T-cell (primary cell): ENCODE results near the gene TMEM132C. TPM values are rescaled to one million over a fixed set of nuclear protein-coding genes. Genes with fewer than 3 reads are reported as not detected.

Experiments
- ATAC-seq, 4 experiments: fragments of 200-7000 bp in 3 of 4; fragments of 150-1000 bp in 1 of 4; cut with Tn5 transposase; replicated peaks in 1 of 4; 1 replicate in 3 of 4; 2 replicates in 1 of 4; pipeline ENCODE4 v1.10.0; 2021; ENCODE audit warnings: moderate library complexity in 3 of 4, mild to moderate bottlenecking in 2 of 4, moderate number of reproducible peaks in 1 of 4
- CTCF ChIA-PET, 2 donors: fragments of 300-600 bp; sonication (Branson Sonifier 250); formaldehyde crosslinking; loops; one replicate each; lab custom pipeline; 2022; ENCODE audit warnings: antibody characterized with exemption in 2 of 2; lab: Charles Lee
- POLR2A ChIA-PET, 2 donors: fragments of 300-600 bp; sonication (Branson Sonifier 250); formaldehyde crosslinking; loops; one replicate each; lab custom pipeline; 2022; ENCODE audit warnings: antibody characterized with exemption in 2 of 2; lab: Charles Lee
- DNase-seq, 35 experiments: peaks; one replicate each; pipeline versions ENCODE4 v3.0.0 to v3.0.0-alpha.2; 2013 to 2023
- H3K27ac ChIP-seq: one replicate; pipeline ENCODE4 v1.5.1; 2013; ENCODE audit warnings: low read length
- H3K27me3 ChIP-seq, 2 experiments: replicated peaks in 1 of 2; 1 replicate in 1 of 2; 2 replicates in 1 of 2; pipeline versions ENCODE4 v1.6.1 to v1.7.0; 2013; ENCODE audit warnings: low read length in 1 of 2, mixed read lengths in 1 of 2; ENCODE audit not compliant: control insufficient read depth in 2 of 2, insufficient read depth in 2 of 2; ENCODE audit errors: extremely low read depth in 1 of 2
- H3K36me3 ChIP-seq, 2 donors: 1 replicate in 1 of 2; 2 replicates in 1 of 2; pipeline versions ENCODE4 v1.6.1 to v1.7.0; 2013; ENCODE audit warnings: low read length in 1 of 2; ENCODE audit not compliant: control insufficient read depth in 2 of 2, insufficient read depth in 1 of 2; ENCODE audit errors: extremely low read depth in 1 of 2
- H3K4me1 ChIP-seq, 2 experiments: 1 replicate in 1 of 2; 2 replicates in 1 of 2; pipeline versions ENCODE4 v1.6.1 to v1.7.0; 2013; ENCODE audit warnings: low read length in 2 of 2, mixed read lengths in 1 of 2; ENCODE audit not compliant: insufficient read depth in 2 of 2, control insufficient read depth in 1 of 2; ENCODE audit errors: extremely low read depth in 1 of 2
- H3K4me3 ChIP-seq, 2 donors: 1 replicate in 1 of 2; 2 replicates in 1 of 2; pipeline versions ENCODE4 v1.5.1 to v1.7.0; 2013; ENCODE audit warnings: mild to moderate bottlenecking in 2 of 2, low read length in 1 of 2, moderate library complexity in 1 of 2; ENCODE audit not compliant: control insufficient read depth in 1 of 2; ENCODE audit errors: extremely low read depth in 1 of 2
- H3K9me3 ChIP-seq: 2 replicates; pipeline ENCODE4 v1.7.0; 2013
- H3K27ac Mint-ChIP-seq, 2 donors: one replicate each; pipeline ENCODE4 v1.8.0; 2020 to 2021; ENCODE audit warnings: mild to moderate bottlenecking in 2 of 2, mixed read lengths in 2 of 2
- H3K27me3 Mint-ChIP-seq, 2 donors: one replicate each; pipeline ENCODE4 v1.8.0; 2021 to 2022; ENCODE audit warnings: mixed read lengths in 2 of 2
- H3K36me3 Mint-ChIP-seq: one replicate; pipeline ENCODE4 v1.8.0; 2021; ENCODE audit warnings: mixed read lengths
- H3K4me1 Mint-ChIP-seq, 3 donors: one replicate each; pipeline ENCODE4 v1.8.0; 2020 to 2022; ENCODE audit warnings: mixed read lengths in 3 of 3, mild to moderate bottlenecking in 1 of 3
- H3K4me3 Mint-ChIP-seq, 3 donors: one replicate each; pipeline ENCODE4 v1.8.0; 2020 to 2022; ENCODE audit warnings: mild to moderate bottlenecking in 3 of 3, mixed read lengths in 3 of 3, moderate library complexity in 3 of 3
- H3K9me3 Mint-ChIP-seq, 3 donors: one replicate each; pipeline ENCODE4 v1.8.0; 2020 to 2022; ENCODE audit warnings: mixed read lengths in 3 of 3
- WGBS: methylation state at CpG from one replicate; pipeline ENCODE4 v1.1.5; 2013; ENCODE audit warnings: missing lambda C conversion rate; ENCODE audit not compliant: insufficient coverage; 5-methylcytosine and 5-hydroxymethylcytosine counted together
- total RNA-seq, 35 experiments: library from RNA in 6 of 35; stranded (reverse) in 6 of 35; fragments of 120-200 nt in 1 of 35; gene quantifications; one replicate each; pipeline versions ENCODE4 v1.2.1 to v1.2.4 and lab custom pipeline; 2013 to 2026

The TMEM132C gene
- total RNA-seq, 5 donors from 2014 or later (not counting 1 experiment from before 2014, with no cell fraction given) = 0.07 TPM; not detected in 4

DNA sequence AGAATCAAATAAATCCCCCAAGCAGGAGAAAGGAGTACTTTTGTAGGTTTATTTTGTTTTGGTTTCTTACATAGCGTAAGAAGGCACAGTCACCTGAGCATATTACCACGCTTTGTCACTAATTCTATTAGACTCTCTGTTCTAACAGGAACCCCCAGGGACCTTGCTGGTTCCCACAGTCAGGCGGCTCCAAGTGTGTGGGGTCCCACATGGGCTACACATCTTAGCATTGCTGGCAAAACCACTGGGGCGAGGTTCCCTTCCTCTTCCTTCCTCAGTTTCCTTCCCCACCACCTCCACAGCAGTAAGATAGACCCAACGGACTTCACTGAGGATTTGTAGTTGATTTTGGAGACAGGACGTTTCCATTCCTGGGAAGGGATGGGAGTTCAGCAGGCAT, 49.1 kb downstream of the TMEM132C start:
- WGBS = no CpG with 5 or more reads among the region's 6 CpGs
- Mint-ChIP-seq H3K4me1 (no peaks in the 10 kb centered on the region), H3K9me3 (peaks cover under 1 to 7% (median 5%) of the 10 kb centered on the region in 3 donors), H3K4me3 (no peak overlapping the region), H3K36me3 (no peaks in the 10 kb centered on the region), H3K27me3 (peaks cover 2 to 4% of the 10 kb centered on the region in 2 donors), H3K27ac (no peak overlapping the region)
- Histone ChIP-seq H3K36me3 (no peaks in the 10 kb centered on the region), H3K27me3 (peaks cover 0 to 6% of the 10 kb centered on the region in 2 experiments), H3K4me1 (no peaks in the 10 kb centered on the region), H3K4me3 (no peak overlapping the region), H3K9me3 (no peaks in the 10 kb centered on the region), H3K27ac (no peak overlapping the region)
- ChIA-PET CTCF (no interaction called here), POLR2A (no interaction called here)
- ATAC-seq = no peak
- no peak for DNase-seq

DNA sequence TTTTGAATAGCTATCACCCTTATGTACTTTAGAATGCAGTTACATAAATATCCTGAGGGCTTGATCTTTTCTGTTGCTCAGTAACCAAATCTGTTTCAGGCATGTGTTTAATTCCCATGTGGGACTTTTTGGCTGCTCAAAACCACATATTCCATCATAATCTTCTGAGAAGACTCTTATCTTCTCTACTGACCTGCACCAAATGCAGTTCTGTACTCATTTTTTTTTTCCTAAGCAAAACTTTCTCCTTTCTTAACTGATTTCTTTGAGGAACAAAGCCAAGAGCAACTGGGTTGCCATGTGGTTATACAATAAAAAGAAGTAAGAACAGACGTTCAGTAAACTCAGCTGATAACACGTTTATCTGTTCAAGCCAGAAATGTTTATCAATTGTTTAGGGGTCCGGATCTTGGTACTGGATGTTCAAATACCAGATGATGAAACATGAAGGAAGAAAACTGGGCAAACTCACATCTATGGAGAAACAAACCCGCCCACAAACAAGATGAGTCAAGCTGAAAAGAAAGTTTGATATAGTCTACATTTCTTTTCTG, 50.1 kb downstream of the TMEM132C start:
- Histone ChIP-seq H3K27me3 (peaks cover 0 to 6% of the 10 kb centered on the region in 2 experiments), H3K9me3 (no peaks in the 10 kb centered on the region), H3K36me3 (no peaks in the 10 kb centered on the region), H3K4me1 (no peaks in the 10 kb centered on the region), H3K27ac (no peak overlapping the region), H3K4me3 (no peak overlapping the region)
- Mint-ChIP-seq H3K9me3 (peaks cover 7 to 14% (median 9%) of the 10 kb centered on the region in 3 donors), H3K4me3 (no peak overlapping the region), H3K27me3 (peaks cover 2 to 4% of the 10 kb centered on the region in 2 donors), H3K36me3 (no peaks in the 10 kb centered on the region), H3K27ac (no peak overlapping the region), H3K4me1 (no peaks in the 10 kb centered on the region)
- DNase-seq (no peak), ATAC-seq (no peak)
- 0% methylated on average over 1 of the region's 4 CpGs for WGBS
- ChIA-PET CTCF (no interaction called here), POLR2A (no interaction called here)

DNA sequence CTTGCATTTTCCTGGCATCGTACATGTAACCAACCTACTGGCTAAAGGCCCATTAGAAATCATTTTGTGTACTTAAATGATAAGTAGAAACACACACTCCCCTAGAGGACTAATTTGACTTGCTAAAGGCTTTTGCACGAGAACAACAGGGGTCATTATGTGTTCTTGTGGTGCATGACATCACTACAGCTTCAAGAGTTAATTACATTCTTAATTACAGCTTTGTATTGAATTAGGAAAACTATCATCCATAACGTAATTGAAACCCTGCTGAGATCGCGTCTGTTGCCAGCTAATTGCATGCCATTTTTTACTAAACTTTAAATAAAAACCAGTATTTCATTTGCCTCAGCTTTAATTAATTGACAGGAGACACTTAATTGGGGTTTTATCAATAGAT, 51.4 kb downstream of the TMEM132C start:
- POLR2A ChIA-PET = no interaction called here
- Histone ChIP-seq H3K27me3 (peaks cover 0 to 2% of the 10 kb centered on the region in 2 experiments), H3K27ac (no peak overlapping the region), H3K9me3 (no peaks in the 10 kb centered on the region), H3K36me3 (no peaks in the 10 kb centered on the region), H3K4me3 (no peak overlapping the region), H3K4me1 (no peaks in the 10 kb centered on the region)
- Mint-ChIP-seq H3K4me3 (no peak overlapping the region), H3K4me1 (no peaks in the 10 kb centered on the region), H3K36me3 (no peaks in the 10 kb centered on the region), H3K27me3 (peaks cover 2 to 4% of the 10 kb centered on the region in 2 donors), H3K9me3 (peaks cover 9 to 16% (median 12%) of the 10 kb centered on the region in 3 donors), H3K27ac (no peak overlapping the region)
- no peak for ATAC-seq
- DNase-seq = no peak
- CTCF ChIA-PET = no interaction called here
- WGBS = no CpG with 5 or more reads among the region's 5 CpGs

GRCh38 chr12:128318946-128319345, 52.0 kb downstream of the TMEM132C start:
- no peak for ATAC-seq

GRCh38 chr12:128322341-128322740, 55.4 kb downstream of the TMEM132C start:
- Histone ChIP-seq H3K27me3 (no peaks in the 10 kb centered on the region), H3K27ac (no peak overlapping the region), H3K9me3 (no peaks in the 10 kb centered on the region), H3K4me1 (no peaks in the 10 kb centered on the region), H3K4me3 (no peak overlapping the region), H3K36me3 (no peaks in the 10 kb centered on the region)
- H3K4me1 Mint-ChIP-seq = no peaks in the 10 kb centered on the region
- WGBS = 80% methylated on average over 2 of the region's 5 CpGs
- ATAC-seq = no peak
- CTCF ChIA-PET = no interaction called here
- no peak overlapping the region for H3K4me3 Mint-ChIP-seq
- POLR2A ChIA-PET = no interaction called here
- no peaks in the 10 kb centered on the region for H3K36me3 Mint-ChIP-seq
- H3K27me3 Mint-ChIP-seq = no peaks in the 10 kb centered on the region
- no peak overlapping the region for H3K27ac Mint-ChIP-seq
- H3K9me3 Mint-ChIP-seq = peaks cover 9 to 16% (median 12%) of the 10 kb centered on the region in 3 donors
- no peak for DNase-seq

More at GRCh38 chr12:128318946-128319345, 52.0 kb downstream of the TMEM132C start:
- Histone ChIP-seq H3K9me3 (no peaks in the 10 kb centered on the region), H3K36me3 (no peaks in the 10 kb centered on the region), H3K27ac (no peak overlapping the region), H3K4me1 (no peaks in the 10 kb centered on the region), H3K27me3 (peaks cover 0 to 2% of the 10 kb centered on the region in 2 experiments), H3K4me3 (no peak overlapping the region)
- Mint-ChIP-seq H3K9me3 (peaks cover 9 to 16% (median 12%) of the 10 kb centered on the region in 3 donors), H3K36me3 (no peaks in the 10 kb centered on the region), H3K27me3 (peaks cover 2 to 4% of the 10 kb centered on the region in 2 donors), H3K4me3 (no peak overlapping the region), H3K4me1 (no peaks in the 10 kb centered on the region), H3K27ac (no peak overlapping the region)
- no peak for DNase-seq
- POLR2A ChIA-PET = no interaction called here
- CTCF ChIA-PET = no interaction called here
- whole genome bisulfite sequencing = no CpG with 5 or more reads among the region's 2 CpGs

DNA sequence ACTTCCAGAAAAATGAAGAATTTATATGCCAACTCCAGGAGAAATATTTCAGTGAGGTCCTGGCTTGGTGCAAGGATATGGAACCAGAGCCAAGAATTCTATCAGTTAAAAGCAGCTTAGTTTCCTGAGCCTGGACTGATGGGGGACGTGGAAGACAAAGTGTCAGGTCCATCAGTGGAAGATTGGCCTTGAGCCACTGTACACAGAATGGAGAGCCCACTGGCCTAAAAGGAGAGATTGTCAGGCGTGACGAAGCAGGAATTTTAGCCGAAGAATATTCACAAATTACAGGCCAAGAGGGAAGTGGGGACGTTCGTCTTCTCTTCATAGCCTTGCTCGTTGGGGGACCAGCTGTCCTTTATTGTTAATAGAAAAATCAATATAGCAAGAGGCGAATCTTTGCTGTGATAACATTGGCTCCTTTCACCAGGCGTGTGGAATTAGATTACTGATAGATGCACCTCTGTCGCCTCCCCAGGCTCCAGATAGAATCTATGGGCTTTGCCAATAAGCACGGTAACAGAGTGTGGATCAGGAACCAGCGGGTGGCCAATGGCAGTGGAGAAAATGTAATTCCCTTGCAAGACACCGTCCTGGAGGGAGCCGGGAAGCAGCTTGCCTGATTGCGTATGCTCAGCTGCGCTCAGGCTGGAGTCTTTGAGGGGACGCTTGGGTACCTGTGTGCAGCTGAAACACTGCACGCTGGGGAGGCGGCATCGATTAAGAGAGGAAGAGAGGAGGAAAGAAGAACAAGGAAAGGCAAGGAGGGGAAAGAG, 56.4 kb downstream of the TMEM132C start:
- CTCF ChIA-PET = no interaction called here
- WGBS = 67% methylated on average over 16 of the region's 20 CpGs
- Mint-ChIP-seq H3K27ac (no peak overlapping the region), H3K27me3 (no peaks in the 10 kb centered on the region), H3K36me3 (no peaks in the 10 kb centered on the region), H3K9me3 (peaks cover 9 to 20% (median 12%) of the 10 kb centered on the region in 3 donors), H3K4me1 (no peaks in the 10 kb centered on the region), H3K4me3 (no peak overlapping the region)
- POLR2A ChIA-PET = no interaction called here
- no peaks in the 10 kb centered on the region for H3K9me3 ChIP-seq
- DNase-seq = no peak
- H3K36me3 ChIP-seq = no peaks in the 10 kb centered on the region
- H3K4me3 ChIP-seq = no peak overlapping the region
- no peaks in the 10 kb centered on the region for H3K27me3 ChIP-seq
- no peaks in the 10 kb centered on the region for H3K4me1 ChIP-seq
- no peak for ATAC-seq
- no peak overlapping the region for H3K27ac ChIP-seq
